Measurements from ENCODE around the gene IQCK. TPM values are rescaled to one million over a fixed set of nuclear protein-coding genes. Genes with fewer than 3 reads are reported as not detected.
A peak's percentile ranks its signal among the peaks of the same experiment; 100 is the strongest.

The IQCK gene
- total RNA-seq, 2 donors from 2014 or later, result 7.5 to 14.4 TPM

DNA sequence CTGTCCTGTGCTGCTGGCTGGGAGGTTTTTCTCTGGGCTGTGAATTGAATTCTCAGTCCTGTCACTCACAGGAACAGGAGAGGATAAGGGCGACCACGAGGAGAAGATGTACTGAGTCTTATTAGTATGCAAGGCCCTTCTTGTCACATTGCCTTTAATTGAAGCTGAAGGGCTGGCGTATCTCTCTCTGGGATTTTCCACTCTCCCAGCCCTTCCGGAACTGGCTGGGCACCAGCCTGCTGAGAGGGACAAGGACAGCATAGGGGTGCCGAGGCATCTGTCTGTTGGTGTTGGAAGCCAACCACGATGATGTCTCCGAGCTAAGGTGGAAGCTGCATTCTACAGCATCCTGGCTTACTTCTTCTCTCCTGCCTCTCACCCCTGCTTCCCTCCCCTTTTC is 133.4 kb downstream of the IQCK start:
- Histone ChIP-seq H3K9me3 (no peaks in the 10 kb centered on the region), H3K36me3 (no peaks in the 10 kb centered on the region), H3K4me1 (peaks cover 0 to 28% of the 10 kb centered on the region in 2 donors), H3K27ac (peak overlapping the region; percentile 81 to 82), H3K27me3 (no peaks in the 10 kb centered on the region), H3K4me3 (no peak overlapping the region)
- TF ChIP-seq, protein P1, sequence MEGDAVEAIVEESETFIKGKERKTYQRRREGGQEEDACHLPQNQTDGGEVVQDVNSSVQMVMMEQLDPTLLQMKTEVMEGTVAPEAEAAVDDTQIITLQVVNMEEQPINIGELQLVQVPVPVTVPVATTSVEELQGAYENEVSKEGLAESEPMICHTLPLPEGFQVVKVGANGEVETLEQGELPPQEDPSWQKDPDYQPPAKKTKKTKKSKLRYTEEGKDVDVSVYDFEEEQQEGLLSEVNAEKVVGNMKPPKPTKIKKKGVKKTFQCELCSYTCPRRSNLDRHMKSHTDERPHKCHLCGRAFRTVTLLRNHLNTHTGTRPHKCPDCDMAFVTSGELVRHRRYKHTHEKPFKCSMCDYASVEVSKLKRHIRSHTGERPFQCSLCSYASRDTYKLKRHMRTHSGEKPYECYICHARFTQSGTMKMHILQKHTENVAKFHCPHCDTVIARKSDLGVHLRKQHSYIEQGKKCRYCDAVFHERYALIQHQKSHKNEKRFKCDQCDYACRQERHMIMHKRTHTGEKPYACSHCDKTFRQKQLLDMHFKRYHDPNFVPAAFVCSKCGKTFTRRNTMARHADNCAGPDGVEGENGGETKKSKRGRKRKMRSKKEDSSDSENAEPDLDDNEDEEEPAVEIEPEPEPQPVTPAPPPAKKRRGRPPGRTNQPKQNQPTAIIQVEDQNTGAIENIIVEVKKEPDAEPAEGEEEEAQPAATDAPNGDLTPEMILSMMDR (IDR thresholded peaks at IDR 0.05), result no peak
- DNase-seq (ENCODE audit: low spot score), result no peak

DNA sequence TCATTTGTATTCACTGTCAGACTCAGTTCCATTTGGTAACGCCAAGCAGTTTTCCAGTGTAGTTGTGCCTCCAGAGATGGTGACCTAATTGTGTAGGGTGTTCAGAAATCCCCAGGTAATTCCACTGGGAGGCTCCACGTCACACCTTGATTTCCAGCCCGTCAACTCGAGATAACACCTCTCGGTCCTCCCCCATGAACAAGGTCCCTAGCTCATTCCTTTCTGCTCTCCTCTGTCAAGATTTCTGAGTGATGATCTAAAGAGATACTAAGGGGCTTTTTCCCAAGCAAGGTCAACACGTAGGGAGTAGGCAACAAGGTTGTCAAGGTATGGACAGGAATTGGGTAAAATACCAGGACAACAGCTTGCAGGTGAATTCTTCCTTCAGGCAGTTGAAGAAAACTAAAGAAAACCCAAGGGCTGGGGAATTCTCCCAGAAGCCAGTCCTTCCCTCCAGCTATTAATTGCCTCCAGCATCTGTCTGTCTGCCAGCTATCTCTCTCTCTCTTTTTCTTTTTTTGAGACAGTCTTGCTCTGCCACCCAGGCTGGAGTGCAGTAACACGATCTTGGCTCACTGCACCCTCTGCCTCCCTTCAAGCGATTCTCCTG is 135.2 kb downstream of the IQCK start:
- TF ChIP-seq, protein P1 (IDR thresholded peaks at IDR 0.05), result no peak
- DNase-seq (ENCODE audit: low spot score), result no peak
- peak overlapping the region; percentile 6 to 16 for H3K27ac ChIP-seq

GRCh38 chr16:19853742-19854542 is 135.9 kb downstream of the IQCK start:
- no peaks in the 10 kb centered on the region for H3K9me3 ChIP-seq
- H3K36me3 ChIP-seq, result peaks cover 3% of the 10 kb centered on the region
- no peaks in the 10 kb centered on the region for H3K27me3 ChIP-seq
- H3K4me1 ChIP-seq, result peaks cover 0 to 28% of the 10 kb centered on the region in 2 donors
- H3K27ac ChIP-seq, result peak overlapping the region; percentile 6 to 16
- DNase-seq (ENCODE audit: low spot score), result no peak
- no peak overlapping the region for H3K4me3 ChIP-seq
- TF ChIP-seq, protein P1 (IDR thresholded peaks at IDR 0.05), result no peak

More for the DNA sequence above, 135.2 kb downstream of the IQCK start:
- Histone ChIP-seq H3K9me3 (no peaks in the 10 kb centered on the region), H3K36me3 (no peaks in the 10 kb centered on the region), H3K4me3 (no peak overlapping the region), H3K4me1 (peaks cover 0 to 28% of the 10 kb centered on the region in 2 donors), H3K27me3 (no peaks in the 10 kb centered on the region)

- TF ChIP-seq, protein P1 (IDR thresholded peaks at IDR 0.05), result no peak
- peaks cover 8% of the 10 kb centered on the region for H3K36me3 ChIP-seq
- no peak overlapping the region for H3K4me3 ChIP-seq
- no peaks in the 10 kb centered on the region for H3K27me3 ChIP-seq
- no peak for DNase-seq (ENCODE audit: low spot score)
- H3K27ac ChIP-seq, result no peak overlapping the region
- peaks cover 0 to 28% of the 10 kb centered on the region in 2 donors for H3K4me1 ChIP-seq
- no peaks in the 10 kb centered on the region for H3K9me3 ChIP-seq
Measured at GRCh38 chr16:19854543-19854876, 136.4 kb downstream of the IQCK start.

GRCh38 chr16:19856120-19856519 is 138.0 kb downstream of the IQCK start:
- Histone ChIP-seq H3K9me3 (no peaks in the 10 kb centered on the region), H3K4me1 (peaks cover 0 to 20% of the 10 kb centered on the region in 2 donors), H3K27me3 (no peaks in the 10 kb centered on the region), H3K36me3 (peaks cover 23% of the 10 kb centered on the region), H3K4me3 (no peak overlapping the region), H3K27ac (no peak overlapping the region)
- TF ChIP-seq, protein P1 (IDR thresholded peaks at IDR 0.05), result no peak
- DNase-seq (ENCODE audit: low spot score), result no peak

Measured in right atrium auricular region (tissue), 2 donors.